Uterus (tissue), 4 donors: ENCODE data around the gene CFAP74. TPM values are rescaled to one million over a fixed set of nuclear protein-coding genes. Genes with fewer than 3 reads are reported as not detected.

Experiments
- DNase-seq, 2 donors: peaks; one replicate each; pipeline ENCODE4 v3.0.0-alpha.2; 2019 to 2020
- H3K27ac ChIP-seq, 2 donors: fragments of 200-600 bp; sonication (generic); 1 replicate in 1 of 2; 2 replicates in 1 of 2; pipeline ENCODE4 v1.5.1; 2016 to 2018
- H3K27me3 ChIP-seq, 2 donors: fragments of 200-600 bp; sonication (generic); one replicate each; pipeline ENCODE4 v1.5.1; 2018 to 2019; ENCODE audit warnings: control low read depth in 1 of 2
- H3K36me3 ChIP-seq, 2 donors: fragments of 200-600 bp; sonication (generic); one replicate each; pipeline ENCODE4 v1.5.1; 2019; ENCODE audit warnings: control low read depth in 1 of 2
- H3K4me1 ChIP-seq, 2 donors: fragments of 200-600 bp; sonication (generic); one replicate each; pipeline ENCODE4 v1.5.1; 2018 to 2019; ENCODE audit warnings: control low read depth in 1 of 2
- H3K4me3 ChIP-seq, 2 donors: fragments of 200-600 bp; sonication (generic); 1 replicate in 1 of 2; 2 replicates in 1 of 2; pipeline ENCODE4 v1.5.1; 2018 to 2019; ENCODE audit warnings: mild to moderate bottlenecking in 1 of 2
- H3K9me3 ChIP-seq, 2 donors: fragments of 200-600 bp; sonication (generic); one replicate each; pipeline ENCODE4 v1.5.1; 2019; ENCODE audit warnings: control low read depth in 1 of 2
- CTCF ChIP-seq, 4 experiments: fragments of 200-600 bp in 2 of 4; fragments of 450-650 bp in 2 of 4; sonication (generic) in 2 of 4; IDR thresholded peaks; one replicate each; pipeline ENCODE4 v1.5.1; 2016 to 2019; ENCODE audit warnings: antibody characterized with exemption in 4 of 4, mild to moderate bottlenecking in 2 of 4, moderate library complexity in 1 of 4
- POLR2A ChIP-seq, 2 donors: fragments of 450-650 bp; IDR thresholded peaks; one replicate each; pipeline ENCODE4 v1.6.1; 2016; ENCODE audit warnings: antibody characterized with exemption in 2 of 2, mild to moderate bottlenecking in 1 of 2, moderate library complexity in 1 of 2
- intact Hi-C: fragments of 100-400 bp; cut with DNase I; formaldehyde crosslinking; loops from one replicate; pipeline ENCODE4 v1.15.1; 2023; ENCODE audit warnings: low total_unique reads
- total RNA-seq, 4 donors: library from RNA; depleted of rRNA in 3 of 4; stranded (reverse); fragments of >200 nt in 3 of 4; gene quantifications; one replicate each; pipeline versions ENCODE4 v1.1.0 to v1.2.4, GENCODE V29; 2014 to 2023
- donor health status: DM: yes; HTN: yes; CAD: no.

The CFAP74 gene
- total RNA-seq, 4 donors from 2014 or later = 0.64 to 1.0 TPM; not detected in 2

DNA sequence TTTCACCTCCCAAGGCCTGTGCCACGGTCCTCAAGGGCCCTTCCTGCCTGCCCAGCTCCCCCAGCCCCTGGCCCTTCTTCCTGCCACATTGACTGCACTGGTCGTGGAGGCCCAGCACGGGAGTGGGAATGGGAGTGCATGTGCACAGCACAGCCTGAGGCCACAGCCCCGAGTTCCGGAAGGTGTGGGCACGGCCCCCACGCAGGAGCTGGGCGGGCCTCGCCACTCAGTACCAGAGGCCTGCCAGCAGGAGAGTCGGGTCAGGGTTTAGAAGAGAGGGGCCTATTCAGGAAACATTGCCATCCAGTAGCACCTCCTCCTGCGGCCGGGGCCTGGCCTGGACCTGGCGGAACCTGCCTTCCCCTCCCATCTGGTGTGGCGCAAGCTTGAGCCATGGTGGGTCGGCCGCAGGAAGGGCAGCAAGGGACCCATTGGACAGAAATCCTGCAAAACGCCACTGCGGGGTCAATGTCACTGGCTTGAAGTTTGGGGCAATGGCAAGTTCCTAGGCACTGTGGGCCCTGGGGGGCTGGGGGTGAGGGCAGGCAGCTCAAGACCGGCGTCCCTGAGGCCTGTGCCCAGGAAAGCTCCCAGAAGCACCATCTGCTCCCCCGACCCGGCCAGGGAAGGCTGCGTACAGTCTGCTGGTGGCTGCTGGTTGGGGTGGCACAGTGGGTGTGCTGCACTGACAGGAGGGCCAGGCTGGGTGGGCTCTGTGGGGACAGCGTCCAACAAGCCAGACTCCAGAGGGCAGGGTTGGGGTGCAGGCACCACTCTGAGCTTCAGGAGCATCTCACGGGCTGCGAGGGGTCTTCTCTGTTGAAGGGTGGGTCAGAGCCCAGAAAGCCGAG is 82.8 kb downstream of the CFAP74 start:
- no peak for DNase-seq
- peaks cover 0 to 14% of the 10 kb centered on the region in 2 donors for H3K4me1 ChIP-seq
- no peaks in the 10 kb centered on the region for H3K36me3 ChIP-seq
- intact Hi-C loops = no loop called here
- H3K27me3 ChIP-seq = no peaks in the 10 kb centered on the region
- H3K4me3 ChIP-seq = no peak overlapping the region
- H3K9me3 ChIP-seq = no peaks in the 10 kb centered on the region
- TF ChIP-seq POLR2A (IDR thresholded peaks at IDR 0.05) = no peak
- TF ChIP-seq CTCF (IDR thresholded peaks at IDR 0.05) = no peak
- H3K27ac ChIP-seq = no peak overlapping the region

DNA sequence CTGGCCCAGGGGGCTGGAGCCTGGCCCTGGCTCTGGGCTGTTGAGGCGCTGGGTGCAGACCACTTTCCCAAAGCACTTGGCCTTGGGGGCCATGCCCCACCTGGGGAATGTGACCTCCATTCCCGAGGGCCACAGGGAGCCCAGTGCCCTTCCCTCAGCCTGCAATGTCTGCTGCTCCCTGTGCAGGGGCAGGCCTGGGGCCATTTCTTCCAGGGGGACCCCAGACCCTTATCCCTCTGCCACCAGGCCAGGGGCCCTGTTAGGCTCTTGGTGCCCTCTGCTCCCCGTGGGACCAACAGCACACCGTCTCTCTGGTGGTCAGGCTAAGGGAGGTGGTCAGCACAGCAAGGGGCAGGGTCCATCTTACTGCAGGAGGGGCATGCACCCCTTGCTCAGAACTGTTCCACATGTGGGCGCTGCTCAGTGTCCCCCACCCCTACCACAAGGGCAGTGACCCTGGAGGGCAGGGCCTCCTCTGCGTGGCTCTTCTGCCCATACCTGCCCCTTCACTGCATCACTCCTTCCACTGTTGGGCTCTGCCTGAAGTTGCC is 83.5 kb downstream of the CFAP74 start:
- no peak for TF ChIP-seq CTCF (IDR thresholded peaks at IDR 0.05)
- TF ChIP-seq POLR2A (IDR thresholded peaks at IDR 0.05) = no peak
- H3K9me3 ChIP-seq = no peaks in the 10 kb centered on the region
- no peaks in the 10 kb centered on the region for H3K27me3 ChIP-seq
- H3K27ac ChIP-seq = peak overlapping the region in 1 of 2 donors; percentile 72
- H3K4me3 ChIP-seq = no peak overlapping the region
- H3K4me1 ChIP-seq = peaks cover 0 to 14% of the 10 kb centered on the region in 2 donors
- no peak for DNase-seq
- no peaks in the 10 kb centered on the region for H3K36me3 ChIP-seq
- intact Hi-C loops = no loop called here

DNA sequence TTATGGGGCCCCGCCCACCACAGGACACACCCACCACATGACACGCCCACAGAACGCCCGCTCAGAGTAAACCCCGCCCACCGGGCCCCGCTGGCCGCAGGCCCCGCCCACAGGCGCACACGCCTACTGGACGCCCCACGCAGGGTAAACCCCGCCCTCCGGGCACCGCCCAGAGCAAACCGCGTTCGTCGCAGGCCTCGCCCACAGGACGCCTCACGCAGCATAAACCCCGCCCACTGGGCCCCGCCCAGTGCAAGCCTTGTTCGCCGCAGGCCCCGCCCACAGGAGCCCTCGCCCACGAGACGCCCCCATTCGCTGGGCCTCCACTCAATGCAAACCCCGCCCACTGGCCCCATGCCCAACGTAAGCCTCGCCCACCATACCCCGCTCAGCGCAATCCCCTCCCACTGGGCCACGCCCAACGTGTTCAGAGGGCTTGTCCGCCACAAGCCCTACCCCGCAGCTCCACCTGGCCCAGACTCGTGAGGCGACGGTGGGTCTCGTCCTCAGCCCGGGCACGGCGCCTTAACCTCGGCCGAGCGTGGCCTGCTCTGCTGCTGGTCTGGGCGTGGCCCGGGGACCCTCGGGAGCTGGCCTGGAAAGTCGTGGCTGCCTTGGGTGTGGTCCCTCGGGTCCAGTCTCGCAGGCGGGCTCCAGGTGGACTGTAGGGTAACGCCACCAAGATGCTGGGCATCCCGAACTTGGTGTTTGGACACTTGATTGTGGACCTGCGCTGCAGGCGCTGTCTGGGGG is 84.1 kb downstream of the CFAP74 start:
- Histone ChIP-seq H3K9me3 (no peaks in the 10 kb centered on the region), H3K27ac (peak overlapping the region in 1 of 2 donors; percentile 72), H3K36me3 (no peaks in the 10 kb centered on the region), H3K4me1 (peaks cover 0 to 14% of the 10 kb centered on the region in 2 donors), H3K27me3 (no peaks in the 10 kb centered on the region), H3K4me3 (peak overlapping the region in 1 of 2 donors; percentile 57)
- TF ChIP-seq POLR2A (IDR thresholded peaks at IDR 0.05) = peak in 1 of 2 donors; percentile 25
- TF ChIP-seq CTCF (IDR thresholded peaks at IDR 0.05) = no peak
- intact Hi-C loops = no loop called here
- peak; percentile 97 to 98 for DNase-seq

GRCh38 chr1:1918901-1919303 is 84.7 kb downstream of the CFAP74 start, which contains the start of gene TMEM52:
TSS of gene TMEM52 (minus strand) at chr1:1919279. CDS start at chr1:1919265, 14 bp downstream.
- Histone ChIP-seq H3K27ac (peak within 1 kb of the TSS in 1 of 2 donors; percentile 72), H3K27me3 (no peaks in the 10 kb centered on the region), H3K4me1 (peaks cover 0 to 14% of the 10 kb centered on the region in 2 donors), H3K36me3 (no peaks in the 10 kb centered on the region), H3K9me3 (no peaks in the 10 kb centered on the region), H3K4me3 (peak within 1 kb of the TSS; percentile 1 to 57)
- no peak for DNase-seq
- intact Hi-C loops = no loop called here
- TF ChIP-seq CTCF (IDR thresholded peaks at IDR 0.05) (no peak), POLR2A (IDR thresholded peaks at IDR 0.05) (peak; percentile 33 to 55)
